ENCODE results near the gene PHYKPL.
"Not testable (repeated sequence)": the region's sequence is repeated elsewhere in the genome, so short reads cannot be mapped to it uniquely, and the experiment has no call there.

The PHYKPL gene

GRCh38 chr5:178238711-178239592 lies 6.3 kb upstream of the PHYKPL start:
- DNase-seq: no peak

DNA sequence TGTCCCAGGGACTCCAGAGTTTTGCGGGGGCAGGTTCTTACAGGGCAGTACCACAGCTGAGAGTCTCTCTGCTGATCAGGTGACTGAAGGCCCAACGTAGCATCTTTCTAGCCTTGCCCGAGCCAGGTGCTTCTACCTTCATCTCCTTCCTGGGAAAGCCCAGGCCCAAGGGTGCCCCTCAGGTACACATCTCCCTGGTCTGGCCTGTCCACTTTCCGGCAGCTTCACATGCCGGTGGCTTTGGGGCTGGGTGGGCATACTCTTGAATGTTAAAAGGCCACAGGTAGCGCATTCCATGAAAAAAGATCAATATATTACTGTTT lies 5.7 kb upstream of the PHYKPL start:
- no peak for DNase-seq

DNA sequence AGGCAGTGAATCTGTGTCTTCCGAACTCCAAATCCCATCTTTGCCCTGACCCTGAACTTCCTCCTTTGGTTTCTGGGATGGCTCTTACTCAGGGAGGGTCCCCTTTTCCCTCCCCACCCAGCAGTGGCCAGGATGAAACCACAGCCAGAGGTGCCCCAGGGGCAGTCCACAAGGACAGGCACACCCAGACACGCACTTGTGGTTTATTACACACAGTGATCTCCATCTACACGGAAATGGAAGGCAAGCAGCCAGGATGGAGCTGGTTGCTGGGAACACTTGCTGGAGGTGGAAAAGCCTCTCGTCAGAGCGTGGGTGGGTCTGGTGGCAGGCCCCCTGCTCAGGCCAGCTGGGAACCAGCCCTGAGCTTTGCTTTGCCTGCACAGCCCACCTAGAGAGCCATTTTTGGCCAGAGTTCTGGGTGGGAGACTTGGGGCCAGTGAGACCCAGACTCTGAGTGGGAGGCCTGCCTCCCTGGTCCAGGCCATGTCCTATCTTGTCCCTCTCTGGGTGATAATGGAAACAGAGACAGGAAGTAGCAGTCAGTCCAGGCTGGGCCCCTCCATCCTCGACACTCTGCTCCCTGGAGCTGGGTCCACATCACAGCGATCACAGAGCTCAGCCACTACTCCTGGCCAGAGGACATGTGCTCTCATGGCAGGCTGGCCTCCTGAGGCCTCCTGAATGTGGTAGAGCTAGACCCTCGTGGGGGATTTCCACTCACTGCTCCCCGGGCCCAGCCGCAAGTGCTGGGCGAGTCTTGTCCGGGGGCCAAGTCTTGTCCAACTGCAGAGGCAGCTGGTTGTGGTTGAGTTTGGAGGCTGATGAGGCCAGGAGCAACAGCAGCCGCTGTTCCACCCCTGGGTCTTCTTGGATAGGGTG lies 5.1 kb upstream of the PHYKPL start:
- no peak for DNase-seq

DNA sequence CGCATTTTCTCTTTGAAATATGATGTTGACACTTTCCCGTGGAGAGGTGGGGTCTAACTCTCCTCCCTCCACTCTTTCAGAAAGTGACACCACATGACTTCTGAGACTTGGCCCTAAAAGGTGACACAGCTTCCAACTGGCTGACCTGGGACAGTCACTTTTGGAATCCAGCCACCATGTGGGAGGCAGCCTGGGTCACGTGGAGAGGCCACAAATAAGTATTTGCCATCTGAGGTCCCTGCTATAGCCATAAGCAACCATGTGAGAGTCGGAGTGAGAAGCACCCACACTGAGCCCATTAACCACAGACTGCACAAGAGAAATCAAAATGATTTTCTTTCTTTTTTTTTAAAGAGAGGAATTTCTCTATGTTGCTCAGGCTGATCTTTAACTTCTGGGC lies 4.1 kb upstream of the PHYKPL start:
- no peak for DNase-seq

DNA sequence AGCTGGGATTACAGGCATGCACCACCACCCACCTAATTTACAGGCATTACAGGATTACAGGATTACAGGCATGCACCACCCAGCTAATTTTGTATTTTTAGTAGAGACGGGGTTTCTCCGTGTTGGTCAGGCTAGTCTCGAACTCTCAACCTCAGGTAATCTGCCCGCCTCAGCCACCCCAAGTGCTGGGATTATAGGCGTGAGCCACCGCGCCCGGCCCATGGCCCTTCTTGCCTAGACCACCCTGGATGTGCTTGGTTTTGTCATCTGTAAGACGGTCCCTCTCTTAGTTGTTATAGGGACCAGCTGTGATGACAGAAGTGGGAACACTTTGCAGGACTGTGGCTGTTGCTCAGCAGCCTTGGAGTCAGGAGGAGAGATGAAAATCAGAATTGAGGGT lies 3.5 kb upstream of the PHYKPL start:
- no peak for DNase-seq

GRCh38 chr5:178235588-178235974 lies 3.0 kb upstream of the PHYKPL start:
- DNase-seq: no peak

GRCh38 chr5:178234750-178235587 lies 2.4 kb upstream of the PHYKPL start:
- DNase-seq: no peak

DNA sequence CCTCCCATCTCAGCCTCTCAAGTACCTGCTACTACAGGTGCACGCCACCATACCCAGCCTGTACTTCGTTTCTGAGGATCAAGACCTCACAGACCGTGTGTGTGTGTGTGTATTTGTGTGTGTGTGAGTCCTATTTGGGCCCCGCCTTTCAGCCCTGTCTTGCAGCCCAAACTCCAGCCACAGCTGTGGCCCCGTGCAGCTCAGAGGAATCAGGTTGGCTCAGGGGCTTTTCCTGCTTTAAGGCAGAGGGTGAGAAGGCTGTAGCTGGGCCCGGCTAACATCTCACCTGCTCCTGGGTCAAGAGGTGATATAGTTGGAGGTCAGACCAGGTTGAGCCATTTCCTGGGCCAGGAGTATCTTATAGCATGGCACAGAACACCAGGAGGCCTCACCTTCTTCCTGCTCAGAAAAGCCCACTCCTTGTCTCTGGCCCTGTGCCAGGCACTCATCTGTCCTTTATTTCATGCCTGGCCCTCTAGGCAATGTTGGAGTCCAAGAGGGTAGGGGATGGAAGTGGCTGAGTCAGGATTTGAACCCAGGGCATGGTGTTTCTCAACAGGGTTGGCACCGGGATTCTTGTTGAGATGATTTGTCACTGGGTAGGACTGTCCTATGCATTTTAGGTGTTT lies 1.6 kb upstream of the PHYKPL start:
- DNase-seq: no peak

DNA sequence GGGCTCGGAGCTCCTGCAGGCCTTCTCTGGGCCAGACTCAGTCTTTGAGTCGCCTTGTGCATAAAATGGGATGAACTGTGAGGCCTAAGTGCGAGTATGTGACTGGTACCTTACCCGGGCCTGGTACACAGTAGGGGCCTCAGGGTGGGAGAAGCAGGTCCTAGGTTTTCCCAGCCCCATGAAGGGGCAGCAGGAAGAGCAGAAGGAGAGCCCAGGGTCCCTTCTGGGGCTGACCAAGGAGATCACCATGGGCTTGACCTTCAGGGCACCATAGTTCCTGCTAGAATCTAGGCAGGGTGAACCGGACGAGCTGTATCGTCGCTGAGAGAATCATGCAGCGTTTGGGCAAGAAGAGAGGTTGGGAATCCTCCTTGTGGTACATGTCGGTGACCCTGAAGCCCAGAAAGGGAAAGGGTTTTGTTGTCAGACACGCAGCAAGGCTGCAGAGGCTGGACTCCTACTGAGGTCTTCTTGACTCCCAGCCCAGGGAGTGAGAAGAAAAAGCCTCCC lies 373 bp upstream of the PHYKPL start:
- DNase-seq: no peak

DNA sequence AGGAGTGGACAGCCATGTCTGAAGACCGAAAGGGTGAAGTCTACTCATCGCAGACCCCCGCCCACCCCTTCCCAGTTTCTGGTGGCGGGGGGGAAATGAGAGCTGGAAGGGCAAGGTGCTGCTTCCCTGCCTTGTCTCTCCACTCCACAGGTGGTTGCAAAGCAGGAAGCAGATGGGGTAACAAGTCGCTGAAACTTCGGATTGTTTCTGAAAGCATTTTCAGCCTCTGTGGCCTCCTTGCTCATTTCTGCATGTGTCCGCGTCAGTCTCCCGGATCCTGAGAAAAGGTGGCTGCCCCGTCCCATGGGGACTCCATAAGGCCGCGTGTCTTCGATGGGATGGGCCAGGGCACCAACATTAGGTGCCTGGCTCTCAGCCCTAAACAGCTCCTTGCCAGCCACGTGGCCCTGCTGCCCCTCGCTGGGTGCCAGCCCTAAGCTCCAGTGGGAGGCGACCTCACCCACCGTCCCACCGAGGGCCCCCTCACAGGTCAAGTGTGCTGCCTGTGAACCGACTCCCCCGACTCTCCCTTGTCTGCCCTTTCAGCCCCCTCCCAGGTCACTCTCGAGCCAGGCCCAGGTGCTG lies 971 bp downstream of the PHYKPL start:
- DNase-seq: no peak

DNA sequence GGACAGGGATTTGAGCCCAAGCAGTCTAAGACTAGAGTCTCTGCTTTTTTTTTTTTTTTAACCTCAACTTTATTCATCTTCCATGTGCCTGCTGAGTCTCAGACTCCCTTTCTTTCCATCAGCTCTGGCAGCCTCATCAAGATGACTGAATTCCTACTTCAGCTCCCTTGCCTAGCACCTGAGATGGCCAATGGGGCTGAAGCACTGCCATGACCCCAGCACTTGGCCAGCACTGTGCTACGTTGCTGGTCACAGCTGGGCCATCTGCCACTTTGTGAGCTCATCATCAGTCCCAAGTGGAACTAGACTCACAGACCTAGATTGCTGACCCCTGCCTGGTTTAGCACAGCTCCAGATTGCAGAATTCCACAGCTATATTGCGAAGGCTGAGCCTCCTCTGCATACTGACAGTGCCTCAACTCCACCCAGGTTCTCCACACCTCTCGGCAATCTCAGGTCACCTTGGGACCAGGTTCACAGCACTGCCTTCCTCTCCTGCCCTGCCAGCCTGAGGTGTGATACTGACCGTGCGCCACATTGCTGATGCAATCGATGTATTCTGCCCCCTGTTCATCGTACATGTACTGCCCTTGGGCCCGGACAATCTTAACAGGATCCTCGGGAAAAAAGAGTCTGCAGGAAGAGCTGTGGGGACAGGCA lies 1.6 kb downstream of the PHYKPL start:
- DNase-seq: no peak

DNA sequence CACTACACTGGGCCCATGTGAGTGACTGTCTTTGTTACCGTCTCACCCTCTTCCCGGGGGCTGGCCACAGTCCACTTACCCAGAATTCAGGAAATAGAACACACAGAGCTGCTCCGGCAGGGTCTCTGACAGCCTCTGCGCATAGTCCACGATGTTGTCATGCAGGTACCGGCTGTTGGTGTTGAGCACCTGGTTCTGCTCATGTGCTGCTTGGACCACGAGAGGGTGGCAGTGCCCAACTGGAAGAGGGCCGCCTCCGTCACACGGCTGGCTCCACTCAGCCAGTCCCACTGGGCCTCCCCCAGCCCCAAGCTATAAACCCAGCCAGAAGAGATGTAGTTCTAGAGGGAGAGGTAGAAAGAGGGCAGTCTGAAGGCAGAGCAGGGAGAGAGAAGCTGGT lies 2.7 kb downstream of the PHYKPL start:
- no peak for DNase-seq

GRCh38 chr5:178229111-178229510 lies 3.5 kb downstream of the PHYKPL start:
- DNase-seq: not testable (repeated sequence)

DNA sequence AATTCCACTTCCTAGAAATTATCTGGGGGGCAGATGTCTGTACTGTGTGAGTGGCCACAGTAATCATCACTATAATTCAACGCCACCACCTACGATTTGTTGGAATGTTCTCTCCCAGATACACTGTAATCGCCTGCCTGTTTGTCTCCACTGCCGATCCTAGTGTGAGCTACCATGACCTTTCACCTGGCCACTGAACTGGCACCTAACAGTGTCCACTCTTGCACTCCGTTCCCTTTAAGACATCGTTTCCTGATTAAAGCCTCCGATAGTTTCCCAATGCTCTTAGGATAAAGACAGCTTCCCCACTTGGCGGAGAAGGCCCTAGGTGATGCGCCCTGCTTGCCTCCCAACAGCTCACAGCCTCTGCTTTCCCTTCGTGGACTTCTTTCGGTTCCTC lies 4.0 kb downstream of the PHYKPL start:
- no peak for DNase-seq

DNA sequence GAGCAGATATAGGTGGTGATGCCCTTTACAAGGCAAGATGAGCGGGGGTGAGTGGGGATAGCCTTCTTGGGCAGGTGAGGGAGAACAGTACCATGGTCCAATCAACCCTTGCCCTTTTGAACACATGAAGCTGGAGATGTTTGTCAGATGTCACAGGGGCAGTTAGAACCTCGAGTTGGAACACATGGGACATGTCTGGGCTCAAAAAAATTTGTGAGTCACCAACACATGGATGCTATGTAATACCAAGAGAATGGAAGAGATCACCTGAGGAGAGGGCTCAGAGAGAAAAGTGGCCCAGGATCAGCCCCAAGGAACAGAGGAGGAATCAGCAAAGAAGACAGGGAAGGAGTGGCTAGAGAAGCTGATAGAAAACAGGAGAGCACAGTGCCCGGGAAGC lies 4.7 kb downstream of the PHYKPL start:
- no peak for DNase-seq

GRCh38 chr5:178227138-178227659 lies 5.4 kb downstream of the PHYKPL start:
- DNase-seq: no peak

- no peak for DNase-seq
Observed at GRCh38 chr5:178225174-178225573, 7.4 kb downstream of the PHYKPL start.

DNA sequence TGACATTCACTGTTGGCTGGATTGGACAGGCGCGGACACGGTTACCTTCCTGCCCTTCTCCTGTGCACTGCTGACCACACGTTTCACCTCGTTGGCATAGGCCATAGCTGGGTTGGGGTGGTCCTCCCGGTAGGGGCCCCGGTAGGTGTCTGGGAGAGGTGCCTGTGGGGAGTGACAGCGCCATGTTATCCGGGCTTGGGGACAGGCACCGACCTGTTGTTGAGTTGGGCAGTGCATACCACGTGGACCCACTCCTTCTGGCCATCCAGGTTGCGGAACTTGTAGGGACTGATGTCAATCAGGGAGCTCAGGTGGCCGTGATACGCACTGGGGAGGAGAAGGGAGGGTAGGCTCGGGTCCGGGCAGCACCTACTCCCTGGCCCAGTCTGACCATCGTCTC lies 8.2 kb downstream of the PHYKPL start:
- DNase-seq: no peak

GRCh38 chr5:178223828-178224335 lies 8.7 kb downstream of the PHYKPL start:
- DNase-seq: no peak

GRCh38 chr5:178223196-178223773 lies 9.3 kb downstream of the PHYKPL start:
- DNase-seq: no peak

DNA sequence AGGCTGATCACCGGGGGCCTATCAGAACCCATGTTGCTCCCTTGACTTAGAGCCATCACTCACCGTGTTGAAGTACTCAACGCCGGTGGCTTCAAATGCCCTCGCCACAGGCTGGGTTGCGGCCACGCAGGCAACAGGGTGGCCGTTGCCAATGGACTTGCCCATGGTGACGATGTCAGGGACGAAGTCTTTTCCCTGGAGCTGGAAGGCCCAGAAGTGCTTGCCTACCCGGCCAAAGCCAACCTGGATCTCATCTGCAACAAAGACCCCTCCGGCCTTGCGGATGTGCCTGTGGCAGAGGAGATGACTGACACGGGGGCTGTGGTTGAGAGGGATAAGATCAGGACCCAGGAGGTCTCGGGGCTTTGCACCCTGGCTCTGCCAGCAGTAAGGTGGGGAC lies 10.3 kb downstream of the PHYKPL start:
- no peak for DNase-seq
